ENCODE results near the gene GIN1. TPM values are rescaled to one million over a fixed set of nuclear protein-coding genes. Genes with fewer than 3 reads are reported as not detected.

Gene GIN1
- total RNA-seq, 2 donors from 2014 or later: 1.6 to 5.2 TPM

GRCh38 chr5:103133231-103133630 is 13.3 kb upstream of the GIN1 start:
- TF ChIP-seq CTCF (IDR thresholded peaks at IDR 0.05) (no peak), POLR2A (IDR thresholded peaks at IDR 0.05) (no peak)
- Histone ChIP-seq H3K9me3 (no peaks in the 10 kb centered on the region), H3K27ac (peak overlapping the region in 1 of 4 donors; percentile 25), H3K4me1 (peaks cover 11% of the 10 kb centered on the region), H3K4me3 (no peak overlapping the region), H3K36me3 (replicated peaks in 1 of 2; ENCODE audit: insufficient read depth in 1 of 2, low read depth in 2 of 2) (peaks cover 0 to 2% of the 10 kb centered on the region in 2 donors), H3K27me3 (no peaks in the 10 kb centered on the region)
- WGBS, 2 donors: 17 to 29% methylated on average over 2 of the region's 2 CpGs
- intact Hi-C loops (cut with DNase I): no loop called here
- no peak for ATAC-seq
- DNase-seq: no peak

DNA sequence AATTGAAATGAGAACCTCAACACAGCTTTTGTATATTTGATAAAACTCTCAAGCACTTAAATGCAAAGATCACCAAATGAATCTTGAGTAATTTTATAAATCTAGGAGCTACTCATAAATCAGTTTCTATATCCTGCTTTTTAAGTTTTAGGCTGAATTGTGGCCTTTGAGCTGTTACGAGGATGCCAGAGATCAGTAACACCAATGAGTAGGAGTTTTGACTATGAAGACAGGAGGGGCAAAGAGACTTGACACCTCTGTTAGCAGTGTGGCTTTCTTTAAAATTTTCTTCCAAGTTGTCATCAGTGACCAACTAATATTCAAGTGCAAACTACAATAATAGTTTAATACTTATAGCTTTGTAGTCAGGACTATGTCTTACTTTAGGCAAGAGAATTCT is 12.7 kb upstream of the GIN1 start:
- Histone ChIP-seq H3K27me3 (no peaks in the 10 kb centered on the region), H3K27ac (peak overlapping the region in 1 of 4 donors; percentile 25)
- intact Hi-C loops (cut with DNase I): no loop called here

DNA sequence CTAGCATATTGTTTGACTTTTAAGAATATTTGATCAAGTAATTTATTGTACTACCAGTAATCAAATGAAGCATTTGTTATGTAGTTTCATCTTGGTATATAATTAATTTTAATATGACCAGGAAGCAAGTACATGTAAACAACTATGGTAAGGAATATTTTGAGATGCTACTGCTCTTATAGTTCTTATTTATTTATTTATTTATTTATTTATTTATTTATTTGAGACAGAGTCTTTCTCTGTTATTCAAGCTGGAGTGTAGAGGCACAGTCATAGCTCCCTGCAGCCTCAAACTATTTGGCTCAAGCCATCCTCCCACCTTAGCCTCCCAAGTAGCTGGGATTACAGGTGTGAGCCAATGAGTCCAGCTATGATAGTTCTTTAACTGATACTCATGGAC is 8.3 kb upstream of the GIN1 start:
- H3K9me3 ChIP-seq: no peaks in the 10 kb centered on the region
- no peak for TF ChIP-seq POLR2A (IDR thresholded peaks at IDR 0.05)
- TF ChIP-seq CTCF (IDR thresholded peaks at IDR 0.05): no peak
- no peaks in the 10 kb centered on the region for H3K27me3 ChIP-seq
- H3K36me3 ChIP-seq (replicated peaks in 1 of 2; ENCODE audit: insufficient read depth in 1 of 2, low read depth in 2 of 2): no peaks in the 10 kb centered on the region
- ATAC-seq: no peak
- peaks cover 5% of the 10 kb centered on the region for H3K4me1 ChIP-seq
- H3K27ac ChIP-seq: no peak overlapping the region
- intact Hi-C loops (cut with DNase I): no loop called here
- DNase-seq: no peak
- no peak overlapping the region for H3K4me3 ChIP-seq

More for the DNA sequence above, 12.7 kb upstream of the GIN1 start:
- 76 to 84% methylated on average over 1 of the region's 1 CpG for WGBS, 2 donors
- H3K36me3 ChIP-seq (replicated peaks in 1 of 2; ENCODE audit: insufficient read depth in 1 of 2, low read depth in 2 of 2): peaks cover 0 to 2% of the 10 kb centered on the region in 2 donors
- no peak for ATAC-seq
- H3K4me3 ChIP-seq: no peak overlapping the region
- no peak for DNase-seq
- peaks cover 11% of the 10 kb centered on the region for H3K4me1 ChIP-seq
- TF ChIP-seq CTCF (IDR thresholded peaks at IDR 0.05): no peak
- TF ChIP-seq POLR2A (IDR thresholded peaks at IDR 0.05): no peak
- no peaks in the 10 kb centered on the region for H3K9me3 ChIP-seq

- DNase-seq: no peak
- H3K36me3 ChIP-seq (replicated peaks in 1 of 2; ENCODE audit: insufficient read depth in 1 of 2, low read depth in 2 of 2): no peaks in the 10 kb centered on the region
- intact Hi-C loops (cut with DNase I): no loop called here
- ATAC-seq: no peak
- 89 to 91% methylated on average over 2 of the region's 2 CpGs for WGBS, 2 donors
- H3K4me1 ChIP-seq: peaks cover 5% of the 10 kb centered on the region
- H3K9me3 ChIP-seq: no peaks in the 10 kb centered on the region
- H3K4me3 ChIP-seq: no peak overlapping the region
- no peaks in the 10 kb centered on the region for H3K27me3 ChIP-seq
- TF ChIP-seq CTCF (IDR thresholded peaks at IDR 0.05) (no peak), POLR2A (IDR thresholded peaks at IDR 0.05) (no peak)
- no peak overlapping the region for H3K27ac ChIP-seq
Observed at GRCh38 chr5:103127292-103127817, 7.4 kb upstream of the GIN1 start.

- no peak for TF ChIP-seq CTCF (IDR thresholded peaks at IDR 0.05)
- TF ChIP-seq POLR2A (IDR thresholded peaks at IDR 0.05): no peak
- intact Hi-C loops (cut with DNase I): no loop called here
- no peak for ATAC-seq
- no peaks in the 10 kb centered on the region for H3K9me3 ChIP-seq
- peaks cover 12% of the 10 kb centered on the region for H3K4me1 ChIP-seq
- DNase-seq: no peak
- H3K27me3 ChIP-seq: no peaks in the 10 kb centered on the region
- no peaks in the 10 kb centered on the region for H3K36me3 ChIP-seq (replicated peaks in 1 of 2; ENCODE audit: insufficient read depth in 1 of 2, low read depth in 2 of 2)
- H3K27ac ChIP-seq: no peak overlapping the region
- 74 to 78% methylated on average over 5 of the region's 5 CpGs for WGBS, 2 donors
- no peak overlapping the region for H3K4me3 ChIP-seq
Observed at GRCh38 chr5:103126557-103126956, 6.6 kb upstream of the GIN1 start.

Data from body of pancreas (tissue), 4 donors.